ENCODE measurements around the gene GSPT1. TPM values are rescaled to one million over a fixed set of nuclear protein-coding genes. Genes with fewer than 3 reads are reported as not detected.
A peak's percentile ranks its signal among the peaks of the same experiment; 100 is the strongest.

Gene GSPT1
- total and polyA plus RNA-seq, 9 of the 15 experiments (the other 6 are each of a cell fraction or from before 2014, with no cell fraction given) = 63.8 to 269 (median 148) TPM

DNA sequence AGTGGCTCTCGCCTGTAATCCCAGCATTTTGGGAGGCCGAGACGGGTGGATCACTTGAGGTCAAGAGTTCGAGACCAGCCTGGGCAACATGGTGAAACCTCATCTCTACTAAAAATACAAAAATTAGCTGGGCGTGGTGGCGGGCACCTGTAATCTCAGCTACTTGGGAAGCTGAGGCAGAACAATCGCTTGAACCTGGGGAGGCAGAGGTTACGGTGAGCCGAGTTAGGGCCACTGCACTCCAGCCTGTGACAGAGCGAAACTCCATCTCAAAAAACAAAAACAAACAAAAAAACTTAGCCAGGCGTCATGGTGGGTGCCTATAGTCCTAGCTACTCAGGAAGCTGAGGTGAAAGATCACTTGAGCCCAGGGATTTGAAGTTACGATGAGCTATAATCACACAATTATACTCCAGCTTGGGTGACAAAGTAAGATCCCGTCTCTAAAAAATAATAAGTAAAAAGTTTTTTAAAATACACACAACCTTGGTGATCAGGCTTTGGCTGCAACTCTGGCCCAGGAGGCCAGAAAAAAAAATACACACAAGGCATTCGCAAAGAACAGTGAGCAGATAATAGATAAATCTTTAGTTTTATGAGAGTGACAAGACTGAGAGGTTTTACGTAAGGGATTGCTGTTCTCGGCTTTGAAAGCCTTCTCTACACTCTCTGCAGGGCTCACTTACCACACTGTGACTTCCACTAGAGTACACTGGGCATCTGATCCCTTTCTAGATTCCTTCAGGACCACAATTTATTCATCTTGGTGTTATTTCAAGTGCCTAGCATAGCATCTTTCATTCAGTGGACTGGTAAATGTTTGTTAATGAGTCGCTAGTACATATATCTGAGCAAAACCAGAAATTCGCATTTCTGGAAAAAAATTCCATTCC is 5.9 kb downstream of the GSPT1 start:
- in situ Hi-C loops (cut with MboI) = no loop called here
- H3K9ac ChIP-seq (ENCODE audit: insufficient read depth in 1 of 2, low read depth in 2 of 2, low read length in 2 of 2) = no peak overlapping the region
- peaks cover 7 to 19% of the 10 kb centered on the region in 2 experiments; a peak in 4 of 5 replicates for H3K4me1 ChIP-seq (replicated peaks in 1 of 2; ENCODE audit: control insufficient read depth in 2 of 2, insufficient read depth in 2 of 2, low read length in 2 of 2)
- H3K4me2 ChIP-seq (ENCODE audit: insufficient read depth, low read length) = no peak overlapping the region
- H3K9me1 ChIP-seq (ENCODE audit: control insufficient read depth, insufficient read depth, low read length) = no peaks in the 10 kb centered on the region
- H3K27ac ChIP-seq (ENCODE audit: extremely low read depth, low read depth, low read length) = peak overlapping the region; percentile 12; the same call in 1 of the 3 replicates
- intact Hi-C loops (cut with micrococcal nuclease) = no loop called here
- H3K9me3 ChIP-seq (replicated peaks; ENCODE audit: control insufficient read depth, insufficient read depth, low read depth, low read length) = no peaks in the 10 kb centered on the region
- no peak for DNase-seq (ENCODE audit: extremely low read depth in 1 of 4, low spot score in 3 of 4)
- CTCF ChIA-PET (ENCODE audit: low intra/inter-chr PET ratio) = no interaction called here
- no peaks in the 10 kb centered on the region for H3K27me3 ChIP-seq (ENCODE audit: control insufficient read depth in 2 of 2, insufficient read depth in 2 of 2, low read length in 2 of 2)
- H3K4me3 ChIP-seq = no peak overlapping the region
- BruUV-seq (replicated peaks) = no TSS peak
- no peak for ATAC-seq
- POLR2A ChIA-PET = interaction anchor here (0.6 kb wide), 2 partner anchors 68 to 199 kb away, joined by 3 read pairs; no protein-coding TSS in a partner anchor
- H4K20me1 ChIP-seq (replicated peaks; ENCODE audit: control insufficient read depth, insufficient read depth, low read length) = peaks cover 48% of the 10 kb centered on the region
- 81% methylated on average over 18 of the region's 18 CpGs for WGBS (ENCODE audit: insufficient coverage, low coverage, missing lambda C conversion rate)
- no peak for FAIRE-seq
- peaks cover 97% of the 10 kb centered on the region for H3K79me2 ChIP-seq (ENCODE audit: control insufficient read depth, insufficient read depth, low read length)
- H2AFZ ChIP-seq (ENCODE audit: low read depth, low read length) = no peak overlapping the region
- peaks cover 82% of the 10 kb centered on the region for H3K36me3 ChIP-seq (ENCODE audit: control insufficient read depth, insufficient read depth, low read length)
- TF ChIP-seq ZC3H11A (IDR thresholded peaks at IDR 0.05; ENCODE audit: low read depth, low read length) (no peak), RBM25 (IDR thresholded peaks at IDR 0.05; ENCODE audit: low read depth, low read length, severe bottlenecking) (no peak), SAP30 (IDR thresholded peaks at IDR 0.05; ENCODE audit: borderline replicate concordance, insufficient read depth, low read depth, low read length, poor library complexity, severe bottlenecking) (no peak), HNRNPH1 (optimal IDR thresholded peaks at IDR 0.05; ENCODE audit: low read depth, low read length) (no peak), ZNF354B (CRISPR knock-in tag; IDR thresholded peaks at IDR 0.05) (no peak), CHD4 (IDR thresholded peaks at IDR 0.05; ENCODE audit: insufficient read depth, insufficient replicate concordance, low read depth, low read length, poor library complexity, severe bottlenecking) (no peak), NCOR1 (IDR thresholded peaks at IDR 0.05) (no peak), NCOA6 (IDR thresholded peaks at IDR 0.05) (no peak), MAZ (CRISPR knock-in tag; conservative IDR thresholded peaks at IDR 0.05 in 1 of 2, IDR thresholded peaks at IDR 0.05 in 1 of 2) (no peak), ZNF24 (IDR thresholded peaks at IDR 0.05) (no peak), RB1 (IDR thresholded peaks at IDR 0.05; ENCODE audit: low read depth) (no peak), CBFA2T2 (conservative IDR thresholded peaks at IDR 0.05) (no peak)
- TF ChIP-seq, protein P1, sequence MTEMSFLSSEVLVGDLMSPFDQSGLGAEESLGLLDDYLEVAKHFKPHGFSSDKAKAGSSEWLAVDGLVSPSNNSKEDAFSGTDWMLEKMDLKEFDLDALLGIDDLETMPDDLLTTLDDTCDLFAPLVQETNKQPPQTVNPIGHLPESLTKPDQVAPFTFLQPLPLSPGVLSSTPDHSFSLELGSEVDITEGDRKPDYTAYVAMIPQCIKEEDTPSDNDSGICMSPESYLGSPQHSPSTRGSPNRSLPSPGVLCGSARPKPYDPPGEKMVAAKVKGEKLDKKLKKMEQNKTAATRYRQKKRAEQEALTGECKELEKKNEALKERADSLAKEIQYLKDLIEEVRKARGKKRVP (CRISPR knock-in tag; IDR thresholded peaks at IDR 0.05) = no peak
- TF ChIP-seq, protein P2, sequence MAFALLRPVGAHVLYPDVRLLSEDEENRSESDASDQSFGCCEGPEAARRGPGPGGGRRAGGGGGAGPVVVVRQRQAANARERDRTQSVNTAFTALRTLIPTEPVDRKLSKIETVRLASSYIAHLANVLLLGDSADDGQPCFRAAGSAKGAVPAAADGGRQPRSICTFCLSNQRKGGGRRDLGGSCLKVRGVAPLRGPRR (CRISPR knock-in tag; IDR thresholded peaks at IDR 0.05) = no peak
- TF ChIP-seq, protein P3, sequence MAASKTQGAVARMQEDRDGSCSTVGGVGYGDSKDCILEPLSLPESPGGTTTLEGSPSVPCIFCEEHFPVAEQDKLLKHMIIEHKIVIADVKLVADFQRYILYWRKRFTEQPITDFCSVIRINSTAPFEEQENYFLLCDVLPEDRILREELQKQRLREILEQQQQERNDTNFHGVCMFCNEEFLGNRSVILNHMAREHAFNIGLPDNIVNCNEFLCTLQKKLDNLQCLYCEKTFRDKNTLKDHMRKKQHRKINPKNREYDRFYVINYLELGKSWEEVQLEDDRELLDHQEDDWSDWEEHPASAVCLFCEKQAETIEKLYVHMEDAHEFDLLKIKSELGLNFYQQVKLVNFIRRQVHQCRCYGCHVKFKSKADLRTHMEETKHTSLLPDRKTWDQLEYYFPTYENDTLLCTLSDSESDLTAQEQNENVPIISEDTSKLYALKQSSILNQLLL (CRISPR knock-in tag; IDR thresholded peaks at IDR 0.05; ENCODE audit: borderline replicate concordance) = no peak
- TF ChIP-seq, protein P4, sequence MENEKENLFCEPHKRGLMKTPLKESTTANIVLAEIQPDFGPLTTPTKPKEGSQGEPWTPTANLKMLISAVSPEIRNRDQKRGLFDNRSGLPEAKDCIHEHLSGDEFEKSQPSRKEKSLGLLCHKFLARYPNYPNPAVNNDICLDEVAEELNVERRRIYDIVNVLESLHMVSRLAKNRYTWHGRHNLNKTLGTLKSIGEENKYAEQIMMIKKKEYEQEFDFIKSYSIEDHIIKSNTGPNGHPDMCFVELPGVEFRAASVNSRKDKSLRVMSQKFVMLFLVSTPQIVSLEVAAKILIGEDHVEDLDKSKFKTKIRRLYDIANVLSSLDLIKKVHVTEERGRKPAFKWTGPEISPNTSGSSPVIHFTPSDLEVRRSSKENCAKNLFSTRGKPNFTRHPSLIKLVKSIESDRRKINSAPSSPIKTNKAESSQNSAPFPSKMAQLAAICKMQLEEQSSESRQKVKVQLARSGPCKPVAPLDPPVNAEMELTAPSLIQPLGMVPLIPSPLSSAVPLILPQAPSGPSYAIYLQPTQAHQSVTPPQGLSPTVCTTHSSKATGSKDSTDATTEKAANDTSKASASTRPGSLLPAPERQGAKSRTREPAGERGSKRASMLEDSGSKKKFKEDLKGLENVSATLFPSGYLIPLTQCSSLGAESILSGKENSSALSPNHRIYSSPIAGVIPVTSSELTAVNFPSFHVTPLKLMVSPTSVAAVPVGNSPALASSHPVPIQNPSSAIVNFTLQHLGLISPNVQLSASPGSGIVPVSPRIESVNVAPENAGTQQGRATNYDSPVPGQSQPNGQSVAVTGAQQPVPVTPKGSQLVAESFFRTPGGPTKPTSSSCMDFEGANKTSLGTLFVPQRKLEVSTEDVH (IDR thresholded peaks at IDR 0.05; ENCODE audit: low read depth, partially characterized antibody) = no peak

Data from K562 (cell line).